GM19467 (cell line): ENCODE results near the gene IFNL1.
"Not testable (repeated sequence)": the region's sequence is repeated elsewhere in the genome, so short reads cannot be mapped to it uniquely, and the experiment has no call there.

Source experiments
- ATAC-seq: cut with Tn5 transposase; IDR thresholded peaks from one replicate; pipeline ENCODE4 v1.9.1; 2021; ENCODE audit warnings: mild to moderate bottlenecking, moderate library complexity; ENCODE audit not compliant: unreplicated experiment

IFNL1 gene

DNA sequence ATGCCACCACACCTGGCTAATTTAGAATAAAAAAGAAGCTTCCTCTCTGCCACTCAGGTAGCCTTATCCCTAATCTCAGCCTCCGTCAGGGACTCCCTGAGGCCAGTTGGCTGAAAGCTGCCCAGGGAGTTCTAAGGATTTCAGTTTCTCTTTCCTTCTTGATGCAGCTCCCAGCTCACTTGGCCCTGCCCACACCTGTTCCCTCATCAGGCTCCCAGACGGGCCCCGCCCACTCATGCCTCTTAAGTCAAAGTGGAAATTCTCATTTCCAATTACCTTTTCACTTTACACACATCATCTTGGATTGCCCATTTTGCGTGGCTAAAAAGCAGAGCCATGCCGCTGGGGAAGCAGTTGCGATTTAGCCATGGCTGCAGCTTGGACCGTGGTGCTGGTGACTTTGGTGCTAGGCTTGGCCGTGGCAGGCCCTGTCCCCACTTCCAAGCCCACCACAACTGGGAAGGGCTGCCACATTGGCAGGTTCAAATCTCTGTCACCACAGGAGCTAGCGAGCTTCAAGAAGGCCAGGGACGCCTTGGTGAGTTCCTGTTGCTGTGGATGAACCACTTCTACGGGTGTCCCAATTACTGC, at the start of gene IFNL1:
Gene IFNL1, plus strand, starts transcription at position 353 of the 591 bp plus-strand sequence. Its CDS starts 15 bp downstream, at position 368.
- ATAC-seq, result no peak

DNA sequence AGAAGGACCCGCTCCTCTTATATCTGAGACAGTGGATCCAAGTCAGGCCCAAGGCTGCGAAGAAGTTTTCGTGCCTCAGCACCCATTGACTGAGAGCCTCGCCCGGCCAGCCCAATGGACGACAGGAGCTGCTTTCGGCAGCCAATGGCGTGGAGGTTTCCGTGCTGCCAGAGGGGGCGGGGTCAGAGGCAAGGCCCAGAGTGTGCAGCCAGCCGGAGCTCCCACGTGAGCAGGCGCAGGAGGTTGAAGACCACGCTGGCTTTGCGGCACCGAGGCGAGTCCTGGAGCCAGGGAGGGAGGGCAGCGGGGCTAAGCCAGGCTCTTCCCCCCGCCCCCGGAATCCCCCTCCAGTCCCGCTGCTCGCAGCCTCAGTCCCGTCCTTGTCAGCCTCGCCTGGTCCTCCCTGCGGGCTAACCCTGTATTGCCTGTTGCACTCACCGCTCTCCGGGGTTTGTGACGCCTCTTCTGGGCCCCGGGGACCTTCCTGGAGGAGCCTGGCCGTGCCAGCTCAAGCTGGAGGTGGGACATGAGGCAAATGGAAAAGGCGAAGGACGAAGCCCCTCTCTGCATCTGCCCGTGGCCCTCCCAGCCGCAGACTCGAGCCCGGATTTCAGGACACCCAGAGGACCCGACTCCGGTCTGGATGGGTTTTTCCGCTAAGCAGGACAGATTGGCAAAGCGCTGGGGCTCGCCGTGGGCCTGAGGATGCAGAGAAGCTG, 49.1 kb upstream of the IFNL1 start:
- ATAC-seq, result no peak

DNA sequence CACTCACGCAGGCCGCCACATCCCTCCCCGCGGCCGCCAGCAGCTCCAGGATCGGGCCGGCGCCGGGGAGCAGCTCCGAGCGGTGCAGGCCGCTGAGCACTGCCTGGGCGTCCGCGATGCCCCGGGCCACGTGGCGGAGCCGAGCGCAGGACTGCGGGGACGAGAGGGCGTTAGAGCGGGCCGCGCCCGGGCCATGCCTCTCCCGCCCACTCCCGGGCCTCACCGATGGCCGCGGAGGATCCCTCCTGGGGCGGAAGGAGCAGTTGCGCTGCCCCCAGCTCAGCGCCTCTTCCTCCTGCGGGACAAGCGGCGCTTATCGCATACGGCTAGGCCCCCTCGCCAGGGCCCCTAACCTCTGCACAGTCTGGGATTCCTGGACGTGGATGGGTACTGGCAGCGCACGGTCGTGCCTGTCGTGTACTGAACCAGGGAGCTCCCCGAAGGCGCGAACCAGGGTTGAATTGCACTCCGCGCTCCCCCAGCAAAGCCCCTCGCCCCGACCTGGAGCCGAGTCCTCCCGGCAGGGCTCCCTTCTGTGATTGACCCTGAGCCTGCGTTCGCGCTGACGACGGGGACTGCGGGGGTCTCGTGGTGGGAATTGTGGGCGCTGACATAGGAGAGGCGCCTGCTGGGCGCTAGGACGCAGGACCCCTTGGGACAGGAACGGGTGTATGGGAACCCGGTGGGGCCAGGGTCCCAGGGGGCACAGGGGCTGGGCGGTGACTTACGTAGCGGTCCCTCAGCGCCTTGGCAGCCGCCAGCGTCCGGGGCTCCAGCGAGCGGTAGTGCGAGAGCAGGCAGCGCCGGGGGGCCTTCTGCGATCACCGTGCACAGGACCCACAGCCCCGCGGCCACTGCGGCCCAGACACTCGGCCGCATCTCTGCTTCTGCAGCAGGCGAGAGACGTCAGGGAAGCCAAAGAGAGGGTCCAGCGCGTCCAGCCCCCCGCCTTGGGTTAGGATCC, 48.2 kb upstream of the IFNL1 start:
- no peak for ATAC-seq

DNA sequence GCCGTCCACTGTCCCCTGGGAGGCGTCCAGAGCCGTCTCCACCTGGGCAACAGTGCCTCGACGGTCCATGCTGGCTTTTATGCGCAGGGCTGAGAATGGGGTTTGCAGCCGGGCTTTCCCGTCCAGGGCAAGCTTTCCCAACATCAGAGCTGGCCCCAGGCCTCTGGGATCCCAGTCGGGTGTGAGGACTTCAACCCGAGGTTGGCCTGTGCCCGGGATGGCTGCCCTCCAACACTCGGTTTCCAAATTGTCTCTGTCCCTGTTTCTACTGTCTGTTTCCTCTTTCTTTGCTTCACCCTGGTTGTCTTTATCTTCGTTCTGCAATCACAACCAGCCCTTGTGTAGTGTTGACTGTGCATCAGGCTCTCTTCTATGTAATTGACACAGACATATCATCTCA, 47.4 kb upstream of the IFNL1 start, which contains the start of gene IFNL4:
Gene IFNL4, minus strand, starts transcription at position 51 of the 400 bp plus-strand sequence.
- no peak for ATAC-seq

DNA sequence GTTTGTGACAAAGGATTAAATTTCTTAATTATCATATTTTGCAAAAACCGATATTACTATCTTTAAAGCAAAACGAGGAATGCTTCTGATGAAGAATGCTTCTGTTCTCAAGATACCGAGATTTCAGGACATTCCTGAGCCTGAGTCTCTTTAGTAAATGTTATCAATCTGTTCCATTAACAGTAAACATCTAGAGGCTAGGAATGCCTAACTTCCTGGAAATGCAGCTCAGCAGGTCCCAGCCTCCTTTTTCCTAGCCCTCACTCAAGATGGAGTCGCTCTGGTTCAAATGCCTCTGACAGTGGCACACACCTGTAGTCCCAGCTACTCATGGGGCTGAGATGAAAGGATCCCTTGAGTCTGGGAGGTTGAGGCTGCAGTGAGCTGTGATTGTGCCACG, 45.1 kb upstream of the IFNL1 start:
- ATAC-seq, result no peak

DNA sequence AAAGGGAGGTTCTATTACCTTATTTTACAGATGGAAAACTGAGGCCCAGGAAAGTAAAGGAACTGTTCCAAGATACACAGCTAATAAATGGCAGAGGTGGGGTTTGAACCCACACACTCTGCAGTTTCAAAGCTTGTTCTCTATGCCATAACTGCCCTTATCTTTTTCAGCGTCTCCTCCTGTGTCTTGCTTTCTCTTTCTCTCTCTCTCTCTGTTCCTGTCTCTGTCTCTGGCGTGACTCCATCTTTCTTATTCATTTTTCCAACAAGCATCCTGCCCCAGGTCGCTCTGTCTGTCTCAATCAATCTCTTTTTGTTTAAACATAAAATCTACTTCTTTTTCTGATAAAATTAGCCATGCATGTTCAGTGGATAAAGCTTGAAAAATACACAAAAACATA, 44.4 kb upstream of the IFNL1 start:
- no peak for ATAC-seq

DNA sequence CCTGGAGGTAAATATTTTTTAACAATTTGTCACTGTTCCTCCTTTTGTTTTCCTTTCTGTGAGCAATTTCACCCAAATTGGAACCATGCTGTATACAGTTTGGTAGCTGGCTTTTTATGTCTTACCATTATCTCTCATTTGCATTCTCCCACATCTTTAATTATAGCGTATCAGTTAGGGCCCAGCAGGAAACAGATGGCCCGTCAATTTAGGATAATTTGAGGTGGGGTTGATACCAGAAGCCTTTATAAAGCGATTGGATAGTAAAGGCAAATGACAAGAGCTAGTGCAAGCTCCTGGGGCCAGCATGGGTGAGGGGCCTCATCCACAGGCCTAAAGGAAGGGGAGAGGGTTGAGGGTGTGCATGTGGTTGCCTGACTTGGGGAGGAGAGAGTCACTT, 43.7 kb upstream of the IFNL1 start:
- no peak for ATAC-seq

DNA sequence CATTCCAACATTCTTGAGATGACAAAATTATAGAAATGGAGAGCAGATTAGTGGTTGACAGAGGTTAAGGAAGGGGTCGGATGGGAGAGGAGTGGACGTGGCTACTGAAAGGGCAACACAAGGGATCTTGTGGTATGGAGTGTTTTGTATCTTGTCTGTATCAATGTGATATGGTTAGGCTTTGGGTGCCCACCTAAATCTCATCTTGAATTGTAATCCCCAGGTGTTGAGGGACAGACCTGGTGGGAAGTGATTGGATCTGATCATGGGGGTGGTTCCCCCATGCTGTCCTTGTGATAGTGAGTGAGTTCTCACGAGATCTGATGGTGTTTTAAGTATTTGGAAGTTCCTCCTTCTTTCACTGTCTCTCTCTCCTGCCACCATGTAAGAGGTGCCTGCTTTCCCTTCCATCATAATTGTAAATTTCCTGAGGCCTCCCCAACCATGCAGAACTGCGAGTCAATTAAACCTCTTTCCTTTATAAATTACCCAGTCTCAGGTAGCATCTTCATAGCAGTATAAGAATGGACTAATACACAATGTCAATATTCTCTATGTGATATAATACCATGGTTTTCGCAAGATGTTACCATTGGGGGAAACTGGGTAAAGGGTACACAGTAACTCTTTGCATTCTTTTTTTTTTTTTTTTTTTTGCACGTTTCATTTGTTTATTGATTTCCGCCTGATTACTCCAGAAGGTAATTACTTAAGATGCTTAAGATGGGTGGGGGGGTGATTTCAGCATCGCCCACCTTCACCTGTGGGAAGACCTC, 42.6 kb upstream of the IFNL1 start:
- no peak for ATAC-seq

DNA sequence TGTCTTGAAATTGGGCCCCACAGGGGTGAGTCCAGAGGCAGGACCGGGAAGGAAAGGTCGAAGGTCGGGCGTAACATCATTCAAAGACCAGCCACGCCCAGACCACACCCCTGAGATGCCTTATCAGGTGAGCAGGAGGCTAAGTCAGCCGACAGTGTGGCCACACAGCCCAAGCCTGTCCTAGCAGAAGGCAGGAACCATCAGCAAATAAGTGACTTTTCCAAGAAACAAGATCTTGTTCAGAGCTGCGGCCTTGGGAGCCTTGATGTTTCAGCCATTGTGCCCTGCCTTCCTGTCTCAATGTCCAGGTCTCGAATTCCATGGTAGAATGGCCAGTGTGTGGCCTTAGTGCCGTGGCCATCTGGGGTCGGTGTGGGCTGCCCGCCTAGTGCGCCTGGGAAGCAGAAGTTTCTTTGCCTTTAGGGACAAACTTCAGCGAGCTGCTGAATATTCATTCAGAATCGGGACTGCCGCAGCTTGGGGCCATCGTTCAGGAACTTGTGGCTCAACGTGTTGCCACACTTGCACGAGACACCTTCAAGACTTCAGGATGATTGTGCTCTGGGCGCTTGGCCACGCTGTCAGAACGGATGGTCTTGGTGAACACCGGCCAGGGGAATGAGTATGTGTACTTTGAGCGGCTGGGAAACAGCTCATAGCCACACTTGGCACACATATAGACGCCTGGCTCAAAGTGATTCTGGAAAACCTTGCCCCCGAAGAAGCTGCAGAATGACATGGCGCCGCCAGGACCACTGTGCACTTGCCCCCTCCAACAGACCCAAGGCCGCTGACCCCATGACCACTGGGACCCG, 41.5 kb upstream of the IFNL1 start:
- no peak for ATAC-seq

DNA sequence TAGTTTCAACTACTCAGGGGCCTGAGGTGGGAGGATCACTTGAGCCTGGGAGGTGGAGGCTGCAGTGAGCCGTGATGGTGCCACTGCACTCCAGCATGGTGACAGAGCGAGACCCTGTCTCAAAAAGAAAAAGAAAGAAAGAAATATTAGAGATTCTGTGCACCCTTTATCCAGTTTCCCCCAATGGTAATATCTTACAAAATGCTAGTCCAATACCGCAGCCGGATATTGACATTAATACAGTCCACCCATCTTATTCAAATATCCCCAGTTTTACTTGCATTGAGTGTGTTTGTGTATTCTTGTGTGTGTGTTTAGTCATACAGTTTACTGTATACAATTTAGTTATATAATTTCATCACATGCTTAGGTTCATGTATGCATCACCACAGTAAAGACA, 39.0 kb upstream of the IFNL1 start:
- ATAC-seq, result no peak

DNA sequence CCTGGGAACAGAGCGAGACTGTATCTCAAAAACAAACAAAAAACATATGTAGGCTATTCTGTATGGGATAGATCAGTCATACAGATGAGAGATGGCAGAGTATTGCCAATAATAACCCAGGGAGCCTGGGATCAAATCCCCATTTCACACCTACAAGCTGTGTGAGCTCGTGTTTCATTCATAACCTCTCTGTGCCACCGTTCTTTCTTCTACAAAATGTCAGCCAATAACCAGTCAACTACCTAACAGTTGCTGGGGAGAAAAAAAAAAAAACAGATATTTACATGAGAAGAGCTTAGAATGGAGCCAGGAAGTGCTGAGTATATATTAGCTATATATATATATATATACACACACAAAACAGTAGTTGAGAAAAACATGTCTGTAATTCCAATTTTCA, 34.5 kb upstream of the IFNL1 start:
- no peak for ATAC-seq

DNA sequence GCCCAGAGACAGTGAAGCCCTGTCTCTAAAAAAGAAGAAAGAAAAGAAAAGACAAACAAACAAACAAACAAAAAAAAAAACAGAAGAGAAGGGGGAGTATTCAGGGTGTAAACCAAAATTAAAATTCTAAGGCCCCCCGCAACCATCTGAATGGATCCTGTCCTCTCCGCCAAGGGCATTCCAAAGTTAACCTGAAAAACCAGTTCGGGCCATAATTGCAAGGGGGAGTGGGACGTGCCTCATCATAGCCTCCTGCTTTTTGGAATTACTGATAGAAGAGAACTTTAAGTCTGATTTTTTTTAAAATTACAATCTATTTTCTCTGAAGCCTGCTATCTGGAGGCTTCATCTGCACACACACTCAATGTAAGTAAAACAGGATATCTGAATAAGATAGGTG, 33.7 kb upstream of the IFNL1 start:
- no peak for ATAC-seq

DNA sequence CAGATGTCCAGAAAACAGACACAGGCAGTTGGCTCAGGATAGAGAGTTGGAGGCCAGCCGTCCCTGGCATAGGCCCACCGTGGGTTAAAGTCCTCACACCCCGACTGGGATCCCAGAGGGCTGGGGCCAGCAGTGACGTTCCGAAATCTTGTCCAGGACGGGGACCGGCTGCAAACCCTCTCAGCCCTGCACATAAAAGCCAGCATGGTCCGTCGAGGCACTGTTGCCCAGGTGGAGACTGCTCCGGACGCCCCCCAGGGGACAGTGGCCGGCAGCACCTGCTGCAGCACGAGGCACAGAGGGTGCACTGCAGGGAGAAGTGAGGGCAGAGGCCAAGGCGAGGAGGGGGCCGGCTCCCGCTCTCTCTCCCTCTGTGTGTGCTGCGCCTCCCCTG, 32.3 kb upstream of the IFNL1 start:
- ATAC-seq, result no peak

DNA sequence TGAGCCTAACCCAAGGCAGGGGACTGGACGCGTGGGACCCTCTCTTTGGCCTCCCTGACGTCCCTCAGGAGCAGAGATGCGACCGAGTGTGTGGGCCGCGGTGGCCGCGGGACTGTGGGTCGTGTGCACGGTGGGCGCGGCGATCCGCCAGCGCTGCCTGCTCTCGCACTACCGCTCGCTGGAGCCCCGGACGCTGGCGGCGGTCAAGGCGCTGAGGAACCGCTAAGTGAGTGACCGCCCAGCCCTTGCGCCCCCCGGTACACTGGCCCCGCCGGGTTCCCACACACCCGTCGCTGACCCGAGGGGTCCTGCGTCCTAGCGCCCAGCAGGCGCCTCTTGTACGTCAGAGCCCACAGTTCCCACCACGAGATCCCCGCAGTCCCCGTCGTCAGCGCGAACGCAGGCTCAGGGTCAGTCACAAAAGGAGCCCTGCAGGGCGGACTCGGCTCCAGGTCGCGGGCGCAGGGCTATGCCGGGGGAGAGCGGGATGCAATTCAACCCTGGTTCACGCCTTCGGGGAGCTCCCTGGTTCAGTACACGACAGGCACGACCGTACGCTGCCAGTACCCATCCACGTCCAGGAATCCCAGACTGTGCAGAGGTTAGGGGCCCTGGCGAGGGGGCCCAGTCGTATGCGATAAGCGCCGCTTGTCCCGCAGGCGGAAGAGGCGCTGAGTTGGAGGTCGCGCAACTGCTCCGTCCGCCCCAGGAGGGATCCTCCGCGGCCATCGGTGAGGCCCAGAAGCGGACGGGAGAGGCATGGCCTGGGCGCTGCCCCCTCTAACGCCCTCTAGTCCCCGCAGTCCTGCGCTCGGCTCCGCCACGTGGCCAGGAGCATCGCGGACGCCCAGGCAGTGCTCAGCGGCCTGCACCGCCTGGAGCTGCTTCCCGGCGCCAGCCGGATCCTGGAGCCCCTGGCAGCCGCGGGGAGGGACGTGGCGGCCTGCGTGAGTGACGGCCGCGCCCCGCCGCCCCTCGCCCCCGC, 31.6 kb upstream of the IFNL1 start:
- no peak for ATAC-seq

DNA sequence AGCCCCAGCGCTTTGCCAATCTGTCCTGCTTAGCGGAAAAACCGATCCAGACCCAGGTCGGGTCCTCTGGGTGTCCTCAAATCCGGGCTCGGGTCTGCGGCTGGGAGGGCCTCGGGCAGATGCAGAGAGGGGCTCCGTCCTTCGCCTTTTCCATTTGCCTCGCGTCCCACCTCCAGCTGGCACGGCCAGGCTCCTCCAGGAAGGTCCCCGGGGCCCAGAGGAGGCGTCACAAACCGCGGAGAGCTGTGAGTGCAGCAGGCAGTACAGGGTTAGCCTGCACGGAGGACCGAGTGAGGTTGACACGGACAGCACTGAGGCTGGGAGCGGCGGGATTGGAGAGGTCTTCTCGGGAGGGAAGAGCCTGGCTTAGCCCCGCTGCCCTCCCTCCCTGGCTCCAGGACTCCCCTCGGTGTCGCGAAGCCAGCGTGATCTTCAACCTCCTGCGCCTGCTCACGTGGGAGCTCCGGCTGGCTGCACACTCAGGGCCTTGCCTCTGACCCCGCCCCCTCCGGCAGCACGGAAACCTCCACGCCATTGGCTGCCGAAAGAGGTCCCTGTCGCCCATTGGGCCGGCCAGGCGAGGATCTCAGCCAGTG, 30.8 kb upstream of the IFNL1 start:
- no peak for ATAC-seq

DNA sequence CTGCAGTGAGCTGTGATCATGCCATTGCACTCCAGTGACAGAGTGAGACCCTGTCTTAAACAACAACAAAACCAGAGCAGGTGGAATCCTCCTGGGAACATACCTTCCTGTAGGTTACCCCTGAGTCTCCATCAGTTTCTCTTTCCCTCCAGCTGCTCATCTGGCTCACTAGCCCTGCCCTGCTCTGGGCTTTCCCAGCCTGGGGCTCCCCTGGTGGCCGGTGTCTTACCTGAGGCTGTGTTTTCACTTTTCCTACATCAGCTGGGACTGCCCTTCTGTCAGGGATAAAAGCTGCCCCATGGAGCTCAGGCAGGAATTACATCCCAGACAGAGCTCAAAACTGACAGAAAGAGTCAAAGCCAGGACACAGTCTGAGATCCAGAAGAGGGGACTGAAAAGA, 28.1 kb upstream of the IFNL1 start, which contains the start of gene IFNL2:
Gene IFNL2, plus strand, starts transcription at position 312 of the 400 bp plus-strand sequence. CDS start 173 bp downstream, outside the sequence.
- not testable (repeated sequence) for ATAC-seq

DNA sequence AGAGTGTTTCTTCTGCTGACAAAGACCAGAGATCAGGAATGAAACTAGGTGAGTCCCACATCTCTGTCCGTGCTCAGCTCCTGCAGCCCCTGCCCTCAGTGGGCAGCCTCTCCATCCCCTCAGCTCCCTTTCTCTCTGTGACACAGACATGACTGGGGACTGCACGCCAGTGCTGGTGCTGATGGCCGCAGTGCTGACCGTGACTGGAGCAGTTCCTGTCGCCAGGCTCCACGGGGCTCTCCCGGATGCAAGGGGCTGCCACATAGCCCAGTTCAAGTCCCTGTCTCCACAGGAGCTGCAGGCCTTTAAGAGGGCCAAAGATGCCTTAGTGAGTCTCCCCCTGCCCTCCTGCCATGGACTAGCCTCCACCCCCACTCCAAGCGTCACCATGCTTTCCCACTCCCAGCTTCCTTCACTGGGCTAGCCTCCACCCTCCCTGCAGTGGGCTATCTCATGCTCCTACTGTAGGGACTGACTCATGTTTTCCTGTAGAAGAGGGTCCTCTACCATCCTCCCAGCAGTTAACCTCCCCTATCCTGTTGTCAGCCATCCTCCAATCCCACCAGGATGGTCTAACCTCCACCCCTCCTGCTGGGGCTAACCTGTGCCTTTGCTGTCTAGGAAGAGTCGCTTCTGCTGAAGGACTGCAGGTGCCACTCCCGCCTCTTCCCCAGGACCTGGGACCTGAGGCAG, 27.5 kb upstream of the IFNL1 start:
- not testable (repeated sequence) for ATAC-seq

DNA sequence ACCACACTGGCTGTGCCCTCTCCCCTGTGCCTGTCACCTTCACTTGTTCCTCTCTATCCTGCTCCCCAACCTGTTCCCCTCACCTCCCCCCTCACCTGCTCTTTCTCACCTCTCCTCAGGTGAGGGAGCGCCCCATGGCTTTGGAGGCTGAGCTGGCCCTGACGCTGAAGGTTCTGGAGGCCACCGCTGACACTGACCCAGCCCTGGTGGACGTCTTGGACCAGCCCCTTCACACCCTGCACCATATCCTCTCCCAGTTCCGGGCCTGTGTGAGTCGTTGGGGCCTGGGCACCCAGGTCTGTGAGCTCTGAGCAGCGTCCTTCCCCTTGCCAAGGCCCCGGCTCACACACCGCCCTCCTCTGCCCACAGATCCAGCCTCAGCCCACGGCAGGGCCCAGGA, 26.8 kb upstream of the IFNL1 start:
- ATAC-seq, result not testable (repeated sequence)
